ENCODE data around the gene LRFN2. TPM values are rescaled to one million over a fixed set of nuclear protein-coding genes. Genes with fewer than 3 reads are reported as not detected.

LRFN2 gene
- total and polyA plus RNA-seq, 2 donors from 2014 or later: not detected

DNA sequence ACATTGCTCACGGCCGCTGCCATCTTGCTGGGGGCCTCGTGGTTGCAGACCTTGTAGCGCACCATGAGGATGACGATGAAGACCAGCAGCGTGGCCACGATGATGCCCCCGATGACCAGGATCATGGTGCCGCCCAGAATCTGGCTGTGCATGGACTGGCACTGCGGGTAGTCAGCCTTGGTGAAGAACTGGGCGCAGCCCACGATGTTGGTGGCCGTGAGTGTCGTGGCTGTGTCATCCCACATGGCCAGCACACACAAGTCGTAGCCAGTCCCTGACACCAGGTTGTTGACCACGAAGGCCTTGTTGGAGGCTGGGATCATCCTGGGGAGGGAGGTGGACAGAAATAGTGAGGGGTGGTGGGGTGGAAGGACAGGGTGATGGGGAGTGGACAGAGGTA is 194.6 kb downstream of the LRFN2 start:
- no peak overlapping the region for H3K4me3 ChIP-seq (ENCODE audit: low read length in 3 of 3)
- intact Hi-C loops (cut with DNase I): no loop called here
- H3K9me3 ChIP-seq (ENCODE audit: control insufficient read depth in 2 of 3, insufficient read depth in 1 of 3, low read length in 3 of 3): no peaks in the 10 kb centered on the region
- no peaks in the 10 kb centered on the region for H3K4me1 ChIP-seq (ENCODE audit: control insufficient read depth in 2 of 3, insufficient read depth in 2 of 3, low read depth in 1 of 3, low read length in 3 of 3)
- no peaks in the 10 kb centered on the region for H3K36me3 ChIP-seq (ENCODE audit: control insufficient read depth in 2 of 3, insufficient read depth in 3 of 3, low read length in 3 of 3)
- TF ChIP-seq, protein P1, sequence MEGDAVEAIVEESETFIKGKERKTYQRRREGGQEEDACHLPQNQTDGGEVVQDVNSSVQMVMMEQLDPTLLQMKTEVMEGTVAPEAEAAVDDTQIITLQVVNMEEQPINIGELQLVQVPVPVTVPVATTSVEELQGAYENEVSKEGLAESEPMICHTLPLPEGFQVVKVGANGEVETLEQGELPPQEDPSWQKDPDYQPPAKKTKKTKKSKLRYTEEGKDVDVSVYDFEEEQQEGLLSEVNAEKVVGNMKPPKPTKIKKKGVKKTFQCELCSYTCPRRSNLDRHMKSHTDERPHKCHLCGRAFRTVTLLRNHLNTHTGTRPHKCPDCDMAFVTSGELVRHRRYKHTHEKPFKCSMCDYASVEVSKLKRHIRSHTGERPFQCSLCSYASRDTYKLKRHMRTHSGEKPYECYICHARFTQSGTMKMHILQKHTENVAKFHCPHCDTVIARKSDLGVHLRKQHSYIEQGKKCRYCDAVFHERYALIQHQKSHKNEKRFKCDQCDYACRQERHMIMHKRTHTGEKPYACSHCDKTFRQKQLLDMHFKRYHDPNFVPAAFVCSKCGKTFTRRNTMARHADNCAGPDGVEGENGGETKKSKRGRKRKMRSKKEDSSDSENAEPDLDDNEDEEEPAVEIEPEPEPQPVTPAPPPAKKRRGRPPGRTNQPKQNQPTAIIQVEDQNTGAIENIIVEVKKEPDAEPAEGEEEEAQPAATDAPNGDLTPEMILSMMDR (IDR thresholded peaks at IDR 0.05; ENCODE audit: borderline replicate concordance, extremely low read depth, insufficient read depth): no peak
- no peak overlapping the region for H3K9ac ChIP-seq (ENCODE audit: low read length in 3 of 3)
- no peaks in the 10 kb centered on the region for H3K27me3 ChIP-seq (ENCODE audit: control insufficient read depth, insufficient read depth, low read length)
- no peak for DNase-seq
- no peak for FAIRE-seq
- no peak overlapping the region for H3K27ac ChIP-seq (ENCODE audit: low read depth in 2 of 2, low read length in 2 of 2)

DNA sequence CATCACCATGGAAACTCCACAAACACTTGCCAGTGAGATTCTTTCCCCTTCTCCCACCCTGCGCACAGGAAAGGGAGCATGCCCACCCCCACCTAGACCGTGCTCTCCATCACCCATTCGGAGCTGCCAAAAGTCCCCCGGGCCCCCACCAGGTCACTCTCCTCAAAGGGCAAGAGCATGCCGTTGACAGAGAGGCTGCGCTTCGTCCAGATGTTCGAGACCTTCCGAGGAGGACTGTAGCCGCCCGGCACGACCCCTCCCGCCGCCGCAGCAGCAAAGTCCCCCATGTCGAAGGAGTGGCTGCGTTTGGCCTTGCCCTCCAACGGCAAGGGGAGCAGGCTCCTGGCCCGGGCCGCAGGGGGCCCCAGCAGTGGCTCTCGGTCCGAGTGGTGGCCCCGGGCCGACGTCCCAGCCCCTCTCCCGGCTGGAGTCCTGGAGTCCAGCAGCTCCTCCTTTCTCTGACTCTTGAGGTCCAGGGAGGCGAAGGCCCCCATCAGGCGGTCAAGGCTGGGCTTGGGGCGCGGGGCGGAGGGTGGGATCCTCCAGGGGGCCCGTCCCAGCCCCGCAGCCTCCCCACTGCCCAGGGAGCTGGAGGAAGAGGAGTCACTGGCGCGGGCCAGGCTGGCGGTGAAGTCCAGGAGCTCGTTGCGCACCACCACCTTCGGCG is 195.2 kb downstream of the LRFN2 start:
- H3K4me3 ChIP-seq (ENCODE audit: low read length in 3 of 3): no peak overlapping the region
- no peaks in the 10 kb centered on the region for H3K9me3 ChIP-seq (ENCODE audit: control insufficient read depth in 2 of 3, insufficient read depth in 1 of 3, low read length in 3 of 3)
- FAIRE-seq: no peak
- H3K27ac ChIP-seq (ENCODE audit: low read depth in 2 of 2, low read length in 2 of 2): no peak overlapping the region
- TF ChIP-seq, protein P1 (IDR thresholded peaks at IDR 0.05; ENCODE audit: borderline replicate concordance, extremely low read depth, insufficient read depth): no peak
- DNase-seq: no peak
- H3K27me3 ChIP-seq (ENCODE audit: control insufficient read depth, insufficient read depth, low read length): no peaks in the 10 kb centered on the region
- no peaks in the 10 kb centered on the region for H3K36me3 ChIP-seq (ENCODE audit: control insufficient read depth in 2 of 3, insufficient read depth in 3 of 3, low read length in 3 of 3)
- H3K9ac ChIP-seq (ENCODE audit: low read length in 3 of 3): no peak overlapping the region
- intact Hi-C loops (cut with DNase I): no loop called here
- H3K4me1 ChIP-seq (ENCODE audit: control insufficient read depth in 2 of 3, insufficient read depth in 2 of 3, low read depth in 1 of 3, low read length in 3 of 3): no peaks in the 10 kb centered on the region

DNA sequence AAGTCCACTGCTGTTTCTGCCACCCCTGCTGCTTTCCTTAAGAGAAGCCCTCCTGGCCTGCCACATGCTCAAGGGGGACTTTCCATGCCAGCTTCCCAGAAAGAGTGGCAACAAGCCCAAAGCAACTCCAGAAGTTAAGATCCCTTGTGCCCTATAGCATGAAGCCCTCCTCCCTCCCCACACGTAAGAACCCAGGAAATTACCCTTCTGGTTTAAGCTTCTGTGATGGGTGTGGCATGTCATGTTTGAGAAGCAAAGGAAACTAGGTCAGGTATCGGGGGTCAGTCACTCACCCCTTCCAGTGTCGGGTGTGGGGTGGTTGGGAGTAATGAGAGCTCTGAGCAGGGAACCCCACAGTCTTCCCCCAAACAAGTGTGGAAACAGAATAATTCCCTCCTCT is 196.1 kb downstream of the LRFN2 start:
- FAIRE-seq (no peak), DNase-seq (no peak)
- Histone ChIP-seq H3K4me3 (ENCODE audit: low read length in 3 of 3) (no peak overlapping the region), H3K9ac (ENCODE audit: low read length in 3 of 3) (no peak overlapping the region), H3K27me3 (ENCODE audit: control insufficient read depth, insufficient read depth, low read length) (no peaks in the 10 kb centered on the region), H3K9me3 (ENCODE audit: control insufficient read depth in 2 of 3, insufficient read depth in 1 of 3, low read length in 3 of 3) (no peaks in the 10 kb centered on the region), H3K4me1 (ENCODE audit: control insufficient read depth in 2 of 3, insufficient read depth in 2 of 3, low read depth in 1 of 3, low read length in 3 of 3) (no peaks in the 10 kb centered on the region), H3K27ac (ENCODE audit: low read depth in 2 of 2, low read length in 2 of 2) (no peak overlapping the region), H3K36me3 (ENCODE audit: control insufficient read depth in 2 of 3, insufficient read depth in 3 of 3, low read length in 3 of 3) (no peaks in the 10 kb centered on the region)
- intact Hi-C loops (cut with DNase I): no loop called here
- TF ChIP-seq, protein P1 (IDR thresholded peaks at IDR 0.05; ENCODE audit: borderline replicate concordance, extremely low read depth, insufficient read depth): no peak

Data from kidney (tissue), 14 donors.